HG02885 (cell line): ENCODE results near the gene NIBAN1.
A peak's percentile ranks its signal among the peaks of the same experiment; 100 is the strongest.

Experiments used
- ATAC-seq: cut with Tn5 transposase; IDR thresholded peaks from one replicate; pipeline ENCODE4 v1.9.1; 2021; ENCODE audit warnings: mild to moderate bottlenecking; ENCODE audit not compliant: unreplicated experiment, poor library complexity

Gene NIBAN1

GRCh38 chr1:184947497-184948256 lies 26.6 kb downstream of the NIBAN1 start:
- no peak for ATAC-seq

- peak; percentile 40 for ATAC-seq
Observed at GRCh38 chr1:184945678-184946412, 28.5 kb downstream of the NIBAN1 start.

- peak; percentile 56 for ATAC-seq
Observed at GRCh38 chr1:184945029-184945428, 29.3 kb downstream of the NIBAN1 start.

GRCh38 chr1:184943998-184944397 lies 30.3 kb downstream of the NIBAN1 start:
- ATAC-seq = no peak

GRCh38 chr1:184941735-184942134 lies 32.6 kb downstream of the NIBAN1 start:
- peak; percentile 76 for ATAC-seq

- no peak for ATAC-seq
Observed at GRCh38 chr1:184941410-184941733, 32.9 kb downstream of the NIBAN1 start.

- ATAC-seq = no peak
Observed at GRCh38 chr1:184940694-184941409, 33.5 kb downstream of the NIBAN1 start.

- ATAC-seq = no peak
Observed at GRCh38 chr1:184940226-184940625, 34.1 kb downstream of the NIBAN1 start.

- no peak for ATAC-seq
Observed at GRCh38 chr1:184937729-184938128, 36.6 kb downstream of the NIBAN1 start.

- no peak for ATAC-seq
Observed at GRCh38 chr1:184935920-184936798, 38.1 kb downstream of the NIBAN1 start.

GRCh38 chr1:184933944-184934343 lies 40.4 kb downstream of the NIBAN1 start:
- no peak for ATAC-seq

- ATAC-seq = no peak
Observed at GRCh38 chr1:184932319-184932718, 42.0 kb downstream of the NIBAN1 start.

GRCh38 chr1:184931566-184931965 lies 42.7 kb downstream of the NIBAN1 start:
- no peak for ATAC-seq

- no peak for ATAC-seq
Observed at GRCh38 chr1:184930645-184931044, 43.7 kb downstream of the NIBAN1 start.

- ATAC-seq = no peak
Observed at GRCh38 chr1:184930232-184930631, 44.1 kb downstream of the NIBAN1 start.

- no peak for ATAC-seq
Observed at GRCh38 chr1:184929711-184930202, 44.6 kb downstream of the NIBAN1 start.

GRCh38 chr1:184928394-184928793 lies 45.9 kb downstream of the NIBAN1 start:
- ATAC-seq = no peak
